Kidney (tissue), 14 donors: Measurements from ENCODE around the gene LMTK2. TPM values are rescaled to one million over a fixed set of nuclear protein-coding genes. Genes with fewer than 3 reads are reported as not detected.

ENCODE experiments used
- DNase-seq, 5 donors: peaks; one replicate each; pipeline ENCODE4 v3.0.0-alpha.2; 2013 to 2020
- FAIRE-seq: peaks from 2 replicates; lab custom pipeline; 2012; peaks lifted over from hg19 to GRCh38; lab: Jason Lieb, UNC
- H3K27ac ChIP-seq, 2 donors: one replicate each; pipeline ENCODE4 v1.7.0; 2013; ENCODE audit warnings: low read depth in 2 of 2, low read length in 2 of 2, inconsistent platforms in 1 of 2
- H3K27me3 ChIP-seq: one replicate; pipeline ENCODE4 v1.7.1; 2013; ENCODE audit warnings: low read length, inconsistent platforms; ENCODE audit not compliant: control insufficient read depth, insufficient read depth
- H3K36me3 ChIP-seq, 3 donors: one replicate each; pipeline versions ENCODE4 v1.7.0 to v1.7.1; 2013; ENCODE audit warnings: low read length in 3 of 3, control low read depth in 1 of 3, inconsistent platforms in 1 of 3; ENCODE audit not compliant: insufficient read depth in 3 of 3, control insufficient read depth in 2 of 3
- H3K4me1 ChIP-seq, 3 donors: one replicate each; pipeline versions ENCODE4 v1.7.0 to v1.7.1; 2013; ENCODE audit warnings: low read length in 3 of 3, inconsistent platforms in 1 of 3, low read depth in 1 of 3; ENCODE audit not compliant: control insufficient read depth in 2 of 3, insufficient read depth in 2 of 3
- H3K4me3 ChIP-seq, 3 donors: one replicate each; pipeline versions ENCODE4 v1.7.0 to v1.8.1; 2013; ENCODE audit warnings: low read length in 3 of 3, control low read depth in 1 of 3, inconsistent platforms in 1 of 3
- H3K9ac ChIP-seq, 3 donors: one replicate each; pipeline versions ENCODE4 v1.7.0 to v1.7.1; 2013; ENCODE audit warnings: low read length in 3 of 3, control low read depth in 1 of 3, inconsistent platforms in 1 of 3
- H3K9me3 ChIP-seq, 3 donors: one replicate each; pipeline versions ENCODE4 v1.7.0 to v1.7.1; 2013; ENCODE audit warnings: low read length in 3 of 3, control low read depth in 1 of 3, inconsistent platforms in 1 of 3; ENCODE audit not compliant: control insufficient read depth in 2 of 3, insufficient read depth in 1 of 3
- CTCF ChIP-seq: IDR thresholded peaks from 3 replicates; pipeline ENCODE4 v1.5.1; 2012; ENCODE audit warnings: mild to moderate bottlenecking, moderate library complexity, borderline replicate concordance; ENCODE audit not compliant: insufficient read depth; ENCODE audit errors: extremely low read depth
- intact Hi-C: fragments of 100-400 bp; cut with DNase I; formaldehyde crosslinking; loops from one replicate; pipeline ENCODE4 v1.11.1; 2022
- polyA plus RNA-seq: library from polyadenylated mRNA; stranded (reverse); fragments of 350-450 nt; fragmentation: Illumina TruSeq; extraction: RNeasy Lipid Tissue Mini Kit (QIAGEN cat#74804); gene quantifications from one replicate; pipeline ENCODE4 v1.2.3, GENCODE V29; 2014; ENCODE audit warnings: low read depth, low replicate concordance; ENCODE audit not compliant: insufficient read depth
- total RNA-seq: library from RNA; stranded (reverse); fragmentation: NEBNext Ultra II Directional; extraction: Animal tissue kit (Norgen Biotek cat#: 25700); gene quantifications from one replicate; pipeline ENCODE4 v1.2.1, GENCODE V29; 2021
- donor health status: control.
- donor health status: control.
- donor health status: control.
- donor health status: control.
- donor health status: control.
- donor health status: DM: yes; HTN: yes; CAD: no.
- donor health status: Normal renal cell carcinoma (clear cell type).

The LMTK2 gene
- total and polyA plus RNA-seq, 2 donors from 2014 or later: 3.3 to 24.8 TPM

DNA sequence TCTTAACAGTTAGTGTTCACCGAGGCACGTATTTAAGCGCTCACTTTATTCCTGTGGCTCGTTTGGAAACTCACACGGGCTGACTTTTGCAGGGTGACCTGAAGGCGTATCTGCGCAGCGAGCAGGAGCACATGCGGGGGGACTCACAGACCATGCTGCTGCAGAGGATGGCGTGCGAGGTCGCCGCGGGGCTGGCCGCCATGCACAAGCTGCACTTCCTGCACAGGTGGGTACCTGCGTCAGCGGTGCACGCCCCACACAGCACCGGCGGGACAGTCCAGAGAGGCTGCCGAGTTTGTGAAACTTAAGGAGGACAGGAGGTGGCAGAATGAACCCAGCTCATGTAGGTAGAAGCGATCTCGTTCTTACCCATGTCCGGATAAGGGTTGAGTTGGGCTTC lies 64.8 kb downstream of the LMTK2 start:
- H3K9ac ChIP-seq: no peak overlapping the region
- no peak overlapping the region for H3K4me3 ChIP-seq
- DNase-seq (no peak), FAIRE-seq (no peak)
- H3K36me3 ChIP-seq: peaks cover 0 to 14% (median 6%) of the 10 kb centered on the region in 3 donors
- H3K4me1 ChIP-seq: no peaks in the 10 kb centered on the region
- no peak overlapping the region for H3K27ac ChIP-seq
- no peaks in the 10 kb centered on the region for H3K9me3 ChIP-seq
- TF ChIP-seq CTCF: no peak
- intact Hi-C loops: no loop called here
- H3K27me3 ChIP-seq: no peaks in the 10 kb centered on the region

GRCh38 chr7:98174334-98175259 lies 67.9 kb downstream of the LMTK2 start:
- Histone ChIP-seq H3K36me3 (peaks cover 0 to 15% (median 6%) of the 10 kb centered on the region in 3 donors), H3K4me1 (no peaks in the 10 kb centered on the region), H3K4me3 (no peak overlapping the region), H3K9ac (no peak overlapping the region), H3K9me3 (no peaks in the 10 kb centered on the region), H3K27ac (no peak overlapping the region), H3K27me3 (no peaks in the 10 kb centered on the region)
- no peak for DNase-seq
- no peak for TF ChIP-seq CTCF
- intact Hi-C loops: no loop called here
- no peak for FAIRE-seq

GRCh38 chr7:98175260-98175940 lies 68.7 kb downstream of the LMTK2 start:
- no peaks in the 10 kb centered on the region for H3K9me3 ChIP-seq
- no peak overlapping the region for H3K27ac ChIP-seq
- no peak for FAIRE-seq
- H3K9ac ChIP-seq: no peak overlapping the region
- H3K4me1 ChIP-seq: no peaks in the 10 kb centered on the region
- intact Hi-C loops: no loop called here
- no peak for DNase-seq
- no peak for TF ChIP-seq CTCF
- H3K4me3 ChIP-seq: no peak overlapping the region
- H3K36me3 ChIP-seq: peaks cover 0 to 19% (median 6%) of the 10 kb centered on the region in 3 donors
- no peaks in the 10 kb centered on the region for H3K27me3 ChIP-seq
